Skeletal muscle satellite cell (primary cell): ENCODE results near the gene ZBTB25.
"Not testable (repeated sequence)": the region's sequence is repeated elsewhere in the genome, so short reads cannot be mapped to it uniquely, and the experiment has no call there.

Experiments
- H3K27me3 ChIP-seq: 2 replicates; pipeline ENCODE4 v1.7.0; 2013; ENCODE audit warnings: low read length; ENCODE audit not compliant: control insufficient read depth, insufficient read depth
- H3K36me3 ChIP-seq: 2 replicates; pipeline ENCODE4 v1.7.0; 2013; ENCODE audit warnings: mild to moderate bottlenecking, control low read depth, low read length; ENCODE audit not compliant: insufficient read depth
- H3K4me1 ChIP-seq: 2 replicates; pipeline ENCODE4 v1.7.0; 2013; ENCODE audit warnings: low read length; ENCODE audit not compliant: control insufficient read depth, insufficient read depth
- H3K4me2 ChIP-seq: 2 replicates; pipeline ENCODE4 v1.7.0; 2013; ENCODE audit warnings: mild to moderate bottlenecking, low read length
- H3K4me3 ChIP-seq: 2 replicates; pipeline ENCODE4 v1.7.0; 2013; ENCODE audit warnings: low read length
- H3K9ac ChIP-seq: 2 replicates; pipeline ENCODE4 v1.7.0; 2013; ENCODE audit warnings: mild to moderate bottlenecking, low read depth, low read length, moderate library complexity
- H3K9me3 ChIP-seq: replicated peaks from 2 replicates; pipeline ENCODE4 v1.7.0; 2013; ENCODE audit warnings: mild to moderate bottlenecking, control low read depth, low read length

Gene ZBTB25

DNA sequence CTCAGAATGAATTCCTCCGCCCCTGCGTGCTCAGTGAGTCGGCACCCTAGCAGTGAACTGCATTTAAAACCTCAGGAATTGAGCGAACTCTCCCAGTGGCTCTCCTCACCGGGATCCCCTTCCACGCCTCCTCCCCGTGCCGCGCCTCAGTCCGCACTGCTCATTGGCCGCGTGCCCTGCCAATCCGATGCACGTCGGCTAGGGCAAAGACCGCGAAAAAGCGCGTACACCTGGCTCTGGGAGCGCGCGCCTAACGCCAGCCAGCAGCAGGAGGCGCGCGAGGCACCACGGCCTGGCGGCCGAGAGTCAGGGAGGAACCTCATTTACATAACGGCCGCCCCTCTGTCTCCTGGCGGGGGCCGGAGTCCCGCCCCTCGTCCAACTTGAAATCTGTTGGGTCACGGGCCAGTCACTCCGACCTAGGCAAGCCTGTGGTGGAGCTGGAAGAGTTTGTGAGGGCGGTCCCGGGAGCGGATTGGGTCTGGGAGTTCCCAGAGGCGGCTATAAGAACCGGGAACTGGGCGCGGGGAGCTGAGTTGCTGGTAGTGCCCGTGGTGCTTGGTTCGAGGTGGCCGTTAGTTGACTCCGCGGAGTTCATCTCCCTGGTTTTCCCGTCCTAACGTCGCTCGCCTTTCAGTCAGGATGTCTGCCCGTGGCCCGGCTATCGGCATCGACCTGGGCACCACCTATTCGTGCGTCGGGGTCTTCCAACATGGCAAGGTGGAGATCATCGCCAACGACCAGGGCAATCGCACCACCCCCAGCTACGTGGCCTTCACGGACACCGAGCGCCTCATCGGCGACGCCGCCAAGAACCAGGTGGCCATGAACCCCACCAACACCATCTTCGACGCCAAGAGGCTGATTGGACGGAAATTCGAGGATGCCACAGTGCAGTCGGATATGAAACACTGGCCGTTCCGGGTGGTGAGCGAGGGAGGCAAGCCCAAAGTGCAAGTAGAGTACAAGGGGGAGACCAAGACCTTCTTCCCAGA lies 36.9 kb upstream of the ZBTB25 start, which contains the start of gene HSPA2:
Gene HSPA2 (plus strand): TSS at position 534 of the 995 bp plus-strand sequence. CDS start 109 bp downstream, at position 643.
- Histone ChIP-seq H3K4me2 (peak within 1 kb of the TSS; percentile 84), H3K9me3 (peaks cover 12% of the 10 kb centered on the region), H3K9ac (peak within 1 kb of the TSS; percentile 66), H3K27me3 (peaks cover 20% of the 10 kb centered on the region), H3K36me3 (no peaks in the 10 kb centered on the region), H3K4me1 (peaks cover 24% of the 10 kb centered on the region), H3K4me3 (peak within 1 kb of the TSS; percentile 70)

DNA sequence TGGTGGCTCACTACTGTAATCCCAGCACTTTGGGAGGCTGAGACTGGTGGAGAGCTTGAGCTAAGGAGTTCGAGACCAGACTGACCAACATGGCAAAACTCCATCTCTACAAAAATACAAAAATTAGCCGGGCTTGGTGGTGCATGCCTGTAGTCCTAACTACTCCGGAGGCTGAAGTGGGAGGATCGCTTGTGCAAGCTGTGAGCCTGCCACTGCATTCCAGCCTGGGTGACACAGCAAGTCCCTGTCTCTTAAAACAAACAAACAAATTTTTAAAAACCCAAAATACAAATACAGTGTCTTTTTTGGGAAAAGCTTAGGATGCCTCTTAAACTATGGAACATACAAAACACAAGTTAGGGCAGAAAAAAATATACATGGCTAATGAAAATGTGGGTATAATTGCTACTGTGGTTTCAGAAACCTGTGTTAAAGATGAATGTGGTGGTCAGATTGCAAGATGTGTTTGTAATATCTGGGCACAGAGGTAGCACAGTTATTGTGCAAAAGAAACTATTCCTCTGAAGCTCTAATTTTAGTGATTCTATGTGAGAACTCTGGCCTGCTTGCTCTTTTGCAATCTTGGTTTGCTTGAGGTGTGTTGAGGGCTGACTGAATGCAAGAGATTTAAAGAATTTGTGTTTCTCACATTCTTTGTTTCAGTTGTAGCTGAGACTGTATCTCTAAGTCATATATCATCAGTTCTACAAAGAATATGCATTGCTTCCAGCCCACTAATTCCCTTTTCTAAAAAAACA lies 33.0 kb upstream of the ZBTB25 start:
- peaks cover 17% of the 10 kb centered on the region for H3K4me1 ChIP-seq
- no peak overlapping the region for H3K4me3 ChIP-seq
- H3K36me3 ChIP-seq, result no peaks in the 10 kb centered on the region
- no peak overlapping the region for H3K4me2 ChIP-seq
- H3K27me3 ChIP-seq, result peaks cover 10% of the 10 kb centered on the region
- H3K9me3 ChIP-seq, result peaks cover 9% of the 10 kb centered on the region
- no peak overlapping the region for H3K9ac ChIP-seq

DNA sequence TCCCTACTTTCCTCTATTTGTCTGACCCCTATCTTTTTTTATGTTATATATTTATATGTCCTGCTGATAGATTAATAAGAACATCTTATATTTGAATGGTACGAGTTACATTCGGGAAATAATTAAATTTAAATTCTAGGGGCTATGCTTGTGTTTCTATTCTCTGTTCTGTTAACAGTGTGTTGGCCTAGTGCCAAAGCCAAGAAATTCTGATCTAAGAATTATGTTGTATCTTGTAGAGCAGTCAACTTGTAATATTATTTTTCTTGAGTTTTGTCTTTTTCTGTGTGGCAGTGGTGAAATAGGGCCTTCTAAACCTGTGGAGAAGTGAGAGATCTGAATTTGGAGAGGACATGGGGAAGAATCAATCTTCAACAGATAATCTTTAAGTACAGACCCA lies 27.9 kb upstream of the ZBTB25 start:
- no peak overlapping the region for H3K9ac ChIP-seq
- H3K4me1 ChIP-seq, result peaks cover 12% of the 10 kb centered on the region
- no peaks in the 10 kb centered on the region for H3K9me3 ChIP-seq
- no peak overlapping the region for H3K4me3 ChIP-seq
- H3K4me2 ChIP-seq, result no peak overlapping the region
- peaks cover 4% of the 10 kb centered on the region for H3K36me3 ChIP-seq
- no peaks in the 10 kb centered on the region for H3K27me3 ChIP-seq

DNA sequence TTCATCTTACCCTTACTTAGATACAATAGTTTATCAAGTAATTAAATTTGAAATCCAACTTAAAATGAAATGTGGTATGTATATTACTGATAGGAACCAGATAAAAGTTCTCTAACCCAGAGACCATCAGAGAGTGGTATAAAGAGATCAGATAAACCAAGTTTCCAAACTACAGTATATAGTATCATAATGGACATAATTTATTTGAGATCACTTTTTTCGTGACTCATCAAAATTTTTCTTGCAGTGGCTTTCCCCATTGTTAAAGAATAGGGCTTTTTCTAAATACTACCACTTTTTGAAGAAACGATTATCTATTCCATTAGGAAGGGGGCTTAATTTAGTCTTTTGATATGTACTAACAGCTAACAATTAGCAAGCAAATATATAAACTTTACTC lies 21.7 kb upstream of the ZBTB25 start:
- H3K36me3 ChIP-seq, result peaks cover 38% of the 10 kb centered on the region
- no peak overlapping the region for H3K9ac ChIP-seq
- H3K4me3 ChIP-seq, result no peak overlapping the region
- H3K9me3 ChIP-seq, result no peaks in the 10 kb centered on the region
- H3K27me3 ChIP-seq, result no peaks in the 10 kb centered on the region
- H3K4me1 ChIP-seq, result peaks cover 9% of the 10 kb centered on the region
- no peak overlapping the region for H3K4me2 ChIP-seq

DNA sequence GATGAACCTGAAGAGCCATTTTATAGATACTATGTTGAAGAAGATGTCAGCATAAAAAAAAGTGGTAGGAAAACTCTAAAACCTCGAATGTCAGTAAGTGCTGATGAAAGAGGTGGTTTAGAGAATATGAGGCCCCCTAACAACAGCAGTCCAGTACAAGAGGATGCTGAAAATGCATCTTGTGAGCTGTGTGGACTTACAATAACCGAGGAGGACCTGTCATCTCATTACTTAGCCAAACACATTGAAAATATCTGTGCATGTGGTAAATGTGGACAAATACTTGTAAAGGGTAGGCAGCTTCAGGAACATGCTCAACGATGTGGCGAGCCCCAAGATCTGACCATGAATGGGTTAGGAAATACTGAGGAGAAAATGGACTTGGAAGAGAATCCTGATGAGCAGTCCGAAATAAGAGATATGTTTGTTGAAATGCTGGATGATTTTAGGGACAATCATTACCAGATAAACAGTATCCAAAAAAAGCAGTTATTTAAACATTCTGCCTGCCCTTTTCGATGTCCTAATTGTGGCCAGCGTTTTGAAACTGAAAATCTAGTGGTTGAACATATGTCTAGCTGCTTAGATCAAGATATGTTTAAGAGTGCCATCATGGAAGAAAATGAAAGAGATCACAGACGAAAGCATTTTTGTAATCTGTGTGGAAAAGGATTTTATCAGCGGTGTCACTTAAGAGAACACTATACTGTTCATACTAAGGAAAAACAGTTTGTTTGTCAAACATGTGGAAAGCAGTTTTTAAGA lies 19.1 kb upstream of the ZBTB25 start:
- Histone ChIP-seq H3K4me1 (no peaks in the 10 kb centered on the region), H3K9me3 (no peaks in the 10 kb centered on the region), H3K27me3 (no peaks in the 10 kb centered on the region), H3K9ac (no peak overlapping the region), H3K4me2 (no peak overlapping the region), H3K36me3 (peaks cover 38% of the 10 kb centered on the region), H3K4me3 (no peak overlapping the region)

DNA sequence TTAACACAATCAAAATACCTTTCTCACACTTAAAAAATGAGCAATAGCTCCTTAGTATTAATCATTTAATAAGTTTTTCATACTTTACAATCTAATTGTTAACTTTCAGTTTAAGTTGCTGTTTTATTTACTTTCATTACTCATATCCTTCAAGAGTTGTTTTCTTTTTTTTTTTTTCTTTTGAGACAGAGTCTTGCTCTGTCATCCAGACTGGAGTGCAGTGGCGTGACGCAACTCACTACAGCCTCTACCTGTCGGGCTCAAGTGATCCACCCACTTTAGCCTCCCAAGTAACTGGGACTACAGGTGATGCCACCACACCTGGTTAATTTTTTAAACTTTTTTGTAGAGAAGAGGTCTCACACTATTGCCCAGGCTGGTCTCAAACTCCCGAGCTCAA lies 17.1 kb upstream of the ZBTB25 start:
- Histone ChIP-seq H3K9me3 (no peaks in the 10 kb centered on the region), H3K9ac (no peak overlapping the region), H3K4me1 (no peaks in the 10 kb centered on the region), H3K36me3 (peaks cover 27% of the 10 kb centered on the region), H3K4me3 (no peak overlapping the region), H3K4me2 (no peak overlapping the region), H3K27me3 (no peaks in the 10 kb centered on the region)

DNA sequence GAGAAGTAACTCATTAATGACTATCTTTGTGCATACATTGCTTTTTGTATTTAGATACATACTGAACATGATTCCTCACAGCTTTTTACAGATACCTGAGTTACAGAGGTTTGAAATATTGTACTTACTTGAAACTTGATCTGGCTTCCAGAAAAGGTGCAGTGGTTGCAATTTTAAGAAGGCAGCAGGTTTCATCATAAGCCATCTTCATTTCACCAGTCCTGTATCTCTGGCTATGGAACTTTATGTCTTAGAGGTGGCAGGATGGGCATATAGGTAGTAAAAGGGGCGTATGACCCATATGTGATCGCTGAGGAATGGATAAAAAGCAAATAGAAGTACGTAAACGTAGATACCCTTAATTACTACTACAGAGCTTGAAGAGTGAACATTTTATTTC lies 14.6 kb upstream of the ZBTB25 start:
- Histone ChIP-seq H3K4me1 (peaks cover 3% of the 10 kb centered on the region), H3K9ac (no peak overlapping the region), H3K36me3 (peaks cover 19% of the 10 kb centered on the region), H3K4me3 (no peak overlapping the region), H3K27me3 (no peaks in the 10 kb centered on the region), H3K4me2 (no peak overlapping the region), H3K9me3 (no peaks in the 10 kb centered on the region)

DNA sequence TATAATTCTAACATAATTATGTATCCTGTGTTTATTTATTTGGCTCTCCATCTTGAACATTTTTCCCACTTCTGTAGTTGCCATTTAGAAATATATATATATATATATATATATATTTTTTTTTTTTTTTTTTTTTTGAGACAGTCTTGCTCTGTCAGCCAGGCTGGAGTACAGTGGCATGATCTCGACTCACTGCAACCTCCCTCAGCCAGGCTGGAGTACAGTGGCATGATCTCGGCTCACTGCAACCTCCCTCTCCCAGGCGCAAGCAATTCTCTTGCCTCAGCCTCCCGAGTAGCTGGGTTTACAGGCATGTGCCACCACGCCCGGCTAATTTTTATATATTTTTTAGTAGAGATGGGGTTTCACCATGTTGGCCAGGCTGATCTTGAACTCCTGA lies 14.0 kb upstream of the ZBTB25 start:
- H3K9ac ChIP-seq, H3K27me3 ChIP-seq, H3K4me2 ChIP-seq, H3K4me3 ChIP-seq, H3K9me3 ChIP-seq, H3K4me1 ChIP-seq: not testable (repeated sequence)
- peaks cover 13% of the 10 kb centered on the region for H3K36me3 ChIP-seq

DNA sequence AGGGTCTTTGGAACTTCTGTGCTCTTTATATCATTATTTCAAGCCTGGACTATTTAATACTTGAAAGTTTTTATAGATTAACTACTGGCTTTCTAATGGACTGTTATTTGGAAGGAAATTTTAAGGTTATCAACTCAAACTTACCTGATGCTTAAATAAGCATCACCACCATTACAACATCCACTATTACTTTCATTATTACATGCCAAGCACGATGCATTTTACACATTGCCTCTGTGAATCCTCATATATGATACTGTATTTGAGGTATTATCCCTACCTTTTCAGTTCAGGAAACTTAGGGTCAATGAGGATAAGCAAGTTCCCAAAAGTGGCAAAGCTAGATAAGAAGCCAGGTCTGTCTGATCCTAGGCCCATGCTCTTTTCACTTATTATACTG lies 13.3 kb upstream of the ZBTB25 start:
- H3K27me3 ChIP-seq, result no peaks in the 10 kb centered on the region
- peaks cover 3% of the 10 kb centered on the region for H3K4me1 ChIP-seq
- H3K4me2 ChIP-seq, result no peak overlapping the region
- no peak overlapping the region for H3K9ac ChIP-seq
- no peak overlapping the region for H3K4me3 ChIP-seq
- peaks cover 6% of the 10 kb centered on the region for H3K36me3 ChIP-seq
- H3K9me3 ChIP-seq, result no peaks in the 10 kb centered on the region

DNA sequence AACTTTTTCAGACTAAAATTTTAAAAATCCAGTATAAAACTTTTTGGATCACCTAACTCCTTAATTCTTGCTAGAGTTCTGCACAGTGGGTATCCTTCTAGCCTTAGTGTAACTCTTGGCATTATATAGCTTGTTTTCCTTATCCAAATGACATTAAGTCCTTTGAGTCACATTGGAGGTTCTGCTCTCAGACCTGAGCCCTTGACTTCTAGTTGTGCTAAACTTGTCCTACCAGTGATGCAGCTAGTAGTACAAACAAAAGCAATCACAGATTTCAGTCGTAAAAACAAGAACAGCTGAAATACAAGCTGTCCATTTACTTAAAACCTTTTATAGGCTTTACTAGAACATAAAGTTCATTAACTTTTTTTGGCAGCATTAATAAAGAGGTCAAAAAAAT lies 11.4 kb upstream of the ZBTB25 start:
- H3K27me3 ChIP-seq, result no peaks in the 10 kb centered on the region
- peaks cover 13% of the 10 kb centered on the region for H3K4me1 ChIP-seq
- no peak overlapping the region for H3K4me2 ChIP-seq
- H3K9ac ChIP-seq, result no peak overlapping the region
- H3K9me3 ChIP-seq, result no peaks in the 10 kb centered on the region
- H3K36me3 ChIP-seq, result no peaks in the 10 kb centered on the region
- H3K4me3 ChIP-seq, result no peak overlapping the region

- Histone ChIP-seq H3K4me1 (peaks cover 23% of the 10 kb centered on the region), H3K4me2 (no peak overlapping the region), H3K9me3 (no peaks in the 10 kb centered on the region), H3K27me3 (no peaks in the 10 kb centered on the region), H3K36me3 (no peaks in the 10 kb centered on the region), H3K4me3 (no peak overlapping the region), H3K9ac (no peak overlapping the region)
Observed at GRCh38 chr14:64513271-64513670, 9.6 kb upstream of the ZBTB25 start.
